Smooth muscle cell (in vitro differentiated cells): ENCODE data around the gene ABRACL. TPM values are rescaled to one million over a fixed set of nuclear protein-coding genes. Genes with fewer than 3 reads are reported as not detected.

Experiments
- DNase-seq: peaks from one replicate; lab custom pipeline; 2025; ENCODE audit not compliant: unreplicated experiment; lab: John Stamatoyannopoulos, UW
- H2AFZ ChIP-seq: fragments of 200-600 bp; sonication (generic); 2 replicates; pipeline ENCODE4 v1.6.0; 2016; ENCODE audit warnings: antibody characterized with exemption, low read depth, mild to moderate bottlenecking
- H3F3A ChIP-seq: fragments of 200-600 bp; sonication (generic); 2 replicates; pipeline ENCODE4 v1.6.0; 2017; ENCODE audit warnings: antibody characterized with exemption, low read depth
- H3K27ac ChIP-seq: fragments of 200-600 bp; sonication (generic); 2 replicates; pipeline ENCODE4 v1.5.1; 2016; ENCODE audit warnings: low read depth, mild to moderate bottlenecking
- H3K27me3 ChIP-seq: fragments of 200-600 bp; sonication (generic); 2 replicates; pipeline ENCODE4 v1.6.1; 2016; ENCODE audit warnings: low read depth, mild to moderate bottlenecking
- H3K36me3 ChIP-seq: fragments of 200-600 bp; sonication (generic); 2 replicates; pipeline ENCODE4 v1.5.1; 2016; ENCODE audit warnings: low read depth
- H3K4me1 ChIP-seq: fragments of 200-600 bp; sonication (generic); 2 replicates; pipeline ENCODE4 v1.5.1; 2016; ENCODE audit warnings: low read depth
- H3K4me2 ChIP-seq: fragments of 200-600 bp; sonication (generic); 2 replicates; pipeline ENCODE4 v1.6.0; 2016; ENCODE audit warnings: mild to moderate bottlenecking
- H3K4me3 ChIP-seq: fragments of 200-600 bp; sonication (generic); 2 replicates; pipeline ENCODE4 v1.5.1; 2016; ENCODE audit warnings: mild to moderate bottlenecking
- H3K79me2 ChIP-seq: fragments of 200-600 bp; sonication (generic); 2 replicates; pipeline ENCODE4 v1.6.0; 2016; ENCODE audit warnings: low read depth, mild to moderate bottlenecking
- H3K9ac ChIP-seq: fragments of 200-600 bp; sonication (generic); 2 replicates; pipeline ENCODE4 v1.6.0; 2016; ENCODE audit warnings: low read depth
- H3K9me3 ChIP-seq: fragments of 200-600 bp; sonication (generic); replicated peaks from 2 replicates; pipeline ENCODE4 v1.5.1; 2016; ENCODE audit warnings: low read depth
- H4K20me1 ChIP-seq: fragments of 200-600 bp; sonication (generic); 2 replicates; pipeline ENCODE4 v1.6.0; 2016; ENCODE audit warnings: low read depth
- CTCF ChIP-seq: fragments of 200-600 bp; sonication (generic); IDR thresholded peaks from 2 replicates; pipeline ENCODE4 v1.5.1; 2017; ENCODE audit warnings: borderline replicate concordance, mild to moderate bottlenecking, antibody characterized with exemption; ENCODE audit not compliant: insufficient read depth, poor library complexity, severe bottlenecking
- WGBS: methylation state at CpG from one replicate; pipeline ENCODE4 v1.1.7; 2016; ENCODE audit warnings: low lambda C conversion rate; 5-methylcytosine and 5-hydroxymethylcytosine counted together
- polyA plus RNA-seq: library from polyadenylated mRNA; unstranded; fragments of >200 nt; fragmentation: Nextera tagmentation; extraction: Ambion mirVana; gene quantifications from 2 replicates; pipeline ENCODE4 v1.2.1, GENCODE V29; 2016
- total RNA-seq: library from RNA; depleted of rRNA; stranded (reverse); fragments of >200 nt; gene quantifications from 2 replicates; pipeline ENCODE4 v1.2.3, GENCODE V29; 2014

The ABRACL gene
- total and polyA plus RNA-seq, 2 experiments from 2014 or later: 40.3 to 47.9 TPM

- no peaks in the 10 kb centered on the region for H3K27me3 ChIP-seq
- WGBS: 93% methylated on average over 2 of the region's 2 CpGs
Measured at GRCh38 chr6:139055709-139056108, 27.2 kb downstream of the ABRACL start.

GRCh38 chr6:139058029-139058428, 29.5 kb downstream of the ABRACL start:
- TF ChIP-seq CTCF: no peak
- Histone ChIP-seq H4K20me1 (no peaks in the 10 kb centered on the region), H3K4me1 (no peaks in the 10 kb centered on the region), H3K9me3 (no peaks in the 10 kb centered on the region), H3K4me3 (no peak overlapping the region), H2AFZ (no peak overlapping the region), H3K36me3 (no peaks in the 10 kb centered on the region), H3K9ac (no peak overlapping the region), H3F3A (no peaks in the 10 kb centered on the region), H3K4me2 (no peak overlapping the region), H3K27ac (no peak overlapping the region), H3K79me2 (no peaks in the 10 kb centered on the region), H3K27me3 (no peaks in the 10 kb centered on the region)
- DNase-seq: no peak
- 88% methylated on average over 3 of the region's 3 CpGs for WGBS

More at GRCh38 chr6:139055709-139056108, 27.2 kb downstream of the ABRACL start:
- Histone ChIP-seq H3K79me2 (no peaks in the 10 kb centered on the region), H3K9ac (no peak overlapping the region), H2AFZ (no peak overlapping the region), H3F3A (no peaks in the 10 kb centered on the region), H4K20me1 (no peaks in the 10 kb centered on the region), H3K4me2 (no peak overlapping the region), H3K36me3 (no peaks in the 10 kb centered on the region), H3K9me3 (no peaks in the 10 kb centered on the region), H3K4me1 (no peaks in the 10 kb centered on the region), H3K27ac (no peak overlapping the region), H3K4me3 (no peak overlapping the region)
- DNase-seq: no peak
- TF ChIP-seq CTCF: no peak

GRCh38 chr6:139060332-139060731, 31.8 kb downstream of the ABRACL start:
- Histone ChIP-seq H3K27me3 (no peaks in the 10 kb centered on the region), H3K9ac (no peak overlapping the region), H3K27ac (no peak overlapping the region), H3K79me2 (no peaks in the 10 kb centered on the region), H3K4me1 (no peaks in the 10 kb centered on the region), H2AFZ (no peak overlapping the region), H3K4me2 (no peak overlapping the region), H3K36me3 (no peaks in the 10 kb centered on the region), H3K9me3 (no peaks in the 10 kb centered on the region), H3K4me3 (no peak overlapping the region), H3F3A (no peaks in the 10 kb centered on the region), H4K20me1 (no peaks in the 10 kb centered on the region)
- TF ChIP-seq CTCF: no peak
- DNase-seq: no peak

- no peaks in the 10 kb centered on the region for H3K27me3 ChIP-seq
- H3K4me3 ChIP-seq: no peak overlapping the region
- no peak overlapping the region for H3K9ac ChIP-seq
- 90% methylated on average over 1 of the region's 1 CpG for WGBS
- TF ChIP-seq CTCF: no peak
- H2AFZ ChIP-seq: no peak overlapping the region
- H3K36me3 ChIP-seq: no peaks in the 10 kb centered on the region
- no peaks in the 10 kb centered on the region for H3K4me1 ChIP-seq
- no peaks in the 10 kb centered on the region for H3F3A ChIP-seq
- H4K20me1 ChIP-seq: no peaks in the 10 kb centered on the region
- H3K27ac ChIP-seq: no peak overlapping the region
- no peaks in the 10 kb centered on the region for H3K9me3 ChIP-seq
- H3K79me2 ChIP-seq: no peaks in the 10 kb centered on the region
- no peak for DNase-seq
- no peak overlapping the region for H3K4me2 ChIP-seq
Measured at GRCh38 chr6:139062932-139063646, 34.5 kb downstream of the ABRACL start.
